ENCODE measurements around the gene HOXB4. TPM values are rescaled to one million over a fixed set of nuclear protein-coding genes. Genes with fewer than 3 reads are reported as not detected.

The HOXB4 gene
- total RNA-seq, 1 experiment from 2014 or later = 9.7 TPM

DNA sequence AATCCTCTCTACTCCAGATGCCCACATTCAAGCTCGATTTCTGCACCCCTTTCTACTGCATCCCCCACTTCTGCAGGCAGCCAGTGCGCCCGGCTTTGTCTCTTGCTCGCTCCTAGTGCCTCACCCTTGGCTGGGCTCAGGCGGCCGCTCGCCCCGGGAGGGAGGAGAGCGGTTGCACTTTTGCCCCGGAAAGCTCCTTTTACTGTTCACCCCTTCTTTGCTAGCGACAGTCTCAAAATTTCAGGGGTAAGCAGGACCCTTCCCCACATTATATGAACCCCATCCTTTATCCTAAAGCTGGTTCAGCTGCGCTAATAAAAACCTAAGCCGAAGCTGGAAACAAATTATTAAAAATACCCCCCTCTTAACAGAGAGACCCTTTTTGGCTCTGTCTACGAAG lies 14.4 kb upstream of the HOXB4 start:
- BruUV-seq (replicated peaks) = no TSS peak
- DNase-seq (ENCODE audit: low spot score) = no peak
- POLR2A ChIA-PET (ENCODE audit: low non-redundant PET) = no interaction called here
- intact Hi-C loops (cut with micrococcal nuclease; ENCODE audit: unreplicated experiment) = no loop called here
- Histone ChIP-seq H3K27me3 (replicated peaks; ENCODE audit: insufficient read depth, low read depth, low read length, poor library complexity) (no peaks in the 10 kb centered on the region), H3K27ac (ENCODE audit: low read depth, low read length, poor library complexity, severe bottlenecking) (no peak overlapping the region), H3K9me3 (ENCODE audit: low read depth, low read length, poor library complexity, severe bottlenecking) (no peaks in the 10 kb centered on the region), H3K4me1 (ENCODE audit: insufficient read depth, low read length, poor library complexity, severe bottlenecking) (peaks cover 48% of the 10 kb centered on the region), H3K36me3 (ENCODE audit: insufficient read depth, low read length, poor library complexity, severe bottlenecking) (peaks cover 12% of the 10 kb centered on the region), H3K4me3 (ENCODE audit: low read depth, low read length, poor library complexity, severe bottlenecking) (no peak overlapping the region)
- TF ChIP-seq CTCF (conservative IDR thresholded peaks at IDR 0.05; ENCODE audit: low read depth, low read length) = no peak
- no peak for TF ChIP-seq EZH2 (IDR thresholded peaks at IDR 0.05; ENCODE audit: borderline replicate concordance, low read depth, low read length, poor library complexity, severe bottlenecking)
- CTCF ChIA-PET = interaction anchor here (0.7 to 1.5 kb wide), 5 partner anchors 9 to 284 kb away, joined by 3 read pairs; no protein-coding TSS in a partner anchor

GRCh38 chr17:48592057-48592514 lies 13.9 kb upstream of the HOXB4 start:
- ChIA-PET CTCF (interaction anchor here (1.5 kb wide), 1 partner anchor 8 kb away, joined by 3 read pairs; no protein-coding TSS in a partner anchor), POLR2A (ENCODE audit: low non-redundant PET) (no interaction called here)
- H3K36me3 ChIP-seq (ENCODE audit: insufficient read depth, low read length, poor library complexity, severe bottlenecking) = peaks cover 12% of the 10 kb centered on the region
- BruUV-seq (replicated peaks) = no TSS peak
- peaks cover 48% of the 10 kb centered on the region for H3K4me1 ChIP-seq (ENCODE audit: insufficient read depth, low read length, poor library complexity, severe bottlenecking)
- TF ChIP-seq CTCF (conservative IDR thresholded peaks at IDR 0.05; ENCODE audit: low read depth, low read length) (no peak), EZH2 (IDR thresholded peaks at IDR 0.05; ENCODE audit: borderline replicate concordance, low read depth, low read length, poor library complexity, severe bottlenecking) (no peak)
- DNase-seq (ENCODE audit: low spot score) = no peak
- no peak overlapping the region for H3K4me3 ChIP-seq (ENCODE audit: low read depth, low read length, poor library complexity, severe bottlenecking)
- intact Hi-C loops (cut with micrococcal nuclease; ENCODE audit: unreplicated experiment) = no loop called here
- H3K27ac ChIP-seq (ENCODE audit: low read depth, low read length, poor library complexity, severe bottlenecking) = no peak overlapping the region
- H3K27me3 ChIP-seq (replicated peaks; ENCODE audit: insufficient read depth, low read depth, low read length, poor library complexity) = no peaks in the 10 kb centered on the region
- H3K9me3 ChIP-seq (ENCODE audit: low read depth, low read length, poor library complexity, severe bottlenecking) = no peaks in the 10 kb centered on the region

GRCh38 chr17:48591255-48592056 lies 13.3 kb upstream of the HOXB4 start:
- DNase-seq (ENCODE audit: low spot score) = no peak
- Histone ChIP-seq H3K4me3 (ENCODE audit: low read depth, low read length, poor library complexity, severe bottlenecking) (no peak overlapping the region), H3K27me3 (replicated peaks; ENCODE audit: insufficient read depth, low read depth, low read length, poor library complexity) (no peaks in the 10 kb centered on the region), H3K36me3 (ENCODE audit: insufficient read depth, low read length, poor library complexity, severe bottlenecking) (peaks cover 12% of the 10 kb centered on the region), H3K4me1 (ENCODE audit: insufficient read depth, low read length, poor library complexity, severe bottlenecking) (peaks cover 49% of the 10 kb centered on the region), H3K9me3 (ENCODE audit: low read depth, low read length, poor library complexity, severe bottlenecking) (no peaks in the 10 kb centered on the region), H3K27ac (ENCODE audit: low read depth, low read length, poor library complexity, severe bottlenecking) (peak overlapping the region; percentile 33)
- POLR2A ChIA-PET (ENCODE audit: low non-redundant PET) = no interaction called here
- no TSS peak for BruUV-seq (replicated peaks)
- intact Hi-C loops (cut with micrococcal nuclease; ENCODE audit: unreplicated experiment) = no loop called here
- CTCF ChIA-PET = no interaction called here
- TF ChIP-seq EZH2 (IDR thresholded peaks at IDR 0.05; ENCODE audit: borderline replicate concordance, low read depth, low read length, poor library complexity, severe bottlenecking) = no peak
- no peak for TF ChIP-seq CTCF (conservative IDR thresholded peaks at IDR 0.05; ENCODE audit: low read depth, low read length)

All from A673 (cell line).